Thoracic aorta (tissue), 2 donors: ENCODE measurements around the gene ANXA5. TPM values are rescaled to one million over a fixed set of nuclear protein-coding genes. Genes with fewer than 3 reads are reported as not detected.

Experiments used
- ATAC-seq: fragments of 150-250 bp; one replicate; pipeline ENCODE4 v1.8.0; 2017; ENCODE audit warnings: low read depth; ENCODE audit not compliant: insufficient number of reproducible peaks, low FRiP score
- DNase-seq: peaks from one replicate; pipeline ENCODE4 v3.0.0-alpha.2; 2020; ENCODE audit warnings: low spot score
- H3K27ac ChIP-seq, 2 donors: fragments of 200-600 bp; sonication (generic); 1 replicate in 1 of 2; 2 replicates in 1 of 2; pipeline ENCODE4 v1.5.1; 2016; ENCODE audit warnings: mild to moderate bottlenecking in 2 of 2, moderate library complexity in 2 of 2
- H3K27me3 ChIP-seq: fragments of 200-600 bp; sonication (generic); replicated peaks from 2 replicates; pipeline ENCODE4 v1.6.0; 2016; ENCODE audit warnings: mild to moderate bottlenecking; ENCODE audit not compliant: insufficient read depth
- H3K36me3 ChIP-seq: fragments of 200-600 bp; sonication (generic); one replicate; pipeline ENCODE4 v1.5.1; 2016
- H3K4me1 ChIP-seq, 2 donors: fragments of 200-600 bp; sonication (generic); 1 replicate in 1 of 2; 2 replicates in 1 of 2; pipeline versions ENCODE4 v1.5.1 to v1.6.0; 2016; ENCODE audit warnings: low read depth in 2 of 2, mild to moderate bottlenecking in 1 of 2; ENCODE audit not compliant: control insufficient read depth in 1 of 2
- H3K4me3 ChIP-seq: fragments of 200-600 bp; sonication (generic); 2 replicates; pipeline ENCODE4 v1.5.1; 2016; ENCODE audit warnings: mild to moderate bottlenecking
- H3K9me3 ChIP-seq: fragments of 200-600 bp; sonication (generic); 2 replicates; pipeline ENCODE4 v1.5.1; 2016
- CTCF ChIP-seq: fragments of 200-600 bp; sonication (generic); IDR thresholded peaks from one replicate; pipeline ENCODE4 v1.5.1; 2019; ENCODE audit warnings: antibody characterized with exemption
- total RNA-seq, 2 donors: library from RNA; depleted of rRNA; stranded (reverse); fragments of >200 nt; gene quantifications; one replicate each; pipeline versions ENCODE4 v1.1.0 to v1.2.3, GENCODE V29; 2016

ANXA5 gene
- total RNA-seq, 2 donors from 2014 or later: 401 to 458 TPM

- no peaks in the 10 kb centered on the region for H3K36me3 ChIP-seq
- no peak for ATAC-seq
- H3K4me3 ChIP-seq: no peak overlapping the region
- no peak overlapping the region for H3K27ac ChIP-seq
- no peaks in the 10 kb centered on the region for H3K27me3 ChIP-seq
- TF ChIP-seq CTCF: no peak
- no peaks in the 10 kb centered on the region for H3K9me3 ChIP-seq
- no peak for DNase-seq
- peaks cover 0 to 8% of the 10 kb centered on the region in 2 donors for H3K4me1 ChIP-seq
These were observed 5.4 kb upstream of the ANXA5 start for GRCh38 chr4:121702136-121702535.

GRCh38 chr4:121701263-121701662, 4.5 kb upstream of the ANXA5 start:
- ATAC-seq (no peak), DNase-seq (no peak)
- no peak for TF ChIP-seq CTCF
- Histone ChIP-seq H3K4me3 (no peak overlapping the region), H3K27me3 (no peaks in the 10 kb centered on the region), H3K27ac (no peak overlapping the region), H3K4me1 (peaks cover 0 to 8% of the 10 kb centered on the region in 2 donors), H3K9me3 (no peaks in the 10 kb centered on the region), H3K36me3 (no peaks in the 10 kb centered on the region)

GRCh38 chr4:121698236-121698671, 1.5 kb upstream of the ANXA5 start:
- TF ChIP-seq CTCF: no peak
- no peaks in the 10 kb centered on the region for H3K9me3 ChIP-seq
- no peaks in the 10 kb centered on the region for H3K27me3 ChIP-seq
- no peak for ATAC-seq
- no peak for DNase-seq
- peaks cover 11 to 27% of the 10 kb centered on the region in 2 donors for H3K4me1 ChIP-seq
- H3K36me3 ChIP-seq: no peaks in the 10 kb centered on the region
- no peak overlapping the region for H3K4me3 ChIP-seq
- H3K27ac ChIP-seq: no peak overlapping the region

GRCh38 chr4:121697564-121697963, 784 bp upstream of the ANXA5 start:
- Histone ChIP-seq H3K4me3 (peak overlapping the region; percentile 98), H3K27ac (peak overlapping the region; percentile 90 to 99), H3K27me3 (no peaks in the 10 kb centered on the region), H3K4me1 (peaks cover 12 to 32% of the 10 kb centered on the region in 2 donors), H3K36me3 (no peaks in the 10 kb centered on the region), H3K9me3 (no peaks in the 10 kb centered on the region)
- ATAC-seq (no peak), DNase-seq (no peak)
- TF ChIP-seq CTCF: no peak

- H3K4me1 ChIP-seq: peaks cover 26 to 46% of the 10 kb centered on the region in 2 donors
- DNase-seq: peak; percentile 66
These were observed 605 bp downstream of the ANXA5 start for GRCh38 chr4:121696170-121696580.

More at GRCh38 chr4:121696170-121696580, 605 bp downstream of the ANXA5 start:
- Histone ChIP-seq H3K27ac (peak overlapping the region; percentile 99), H3K9me3 (no peaks in the 10 kb centered on the region), H3K4me3 (peak overlapping the region; percentile 98), H3K27me3 (no peaks in the 10 kb centered on the region), H3K36me3 (no peaks in the 10 kb centered on the region)
- ATAC-seq: peak; percentile 94
- TF ChIP-seq CTCF: no peak
